ENCODE results near the gene CAPZB. TPM values are rescaled to one million over a fixed set of nuclear protein-coding genes. Genes with fewer than 3 reads are reported as not detected.
A peak's percentile ranks its signal among the peaks of the same experiment; 100 is the strongest.

CAPZB gene
- total RNA-seq, 1 donor from 2014 or later = 334 TPM

- intact Hi-C loops (cut with micrococcal nuclease) = loop anchor here (1.0 to 5.0 kb wide), 2 partner anchors 14 to 63 kb away; no protein-coding TSS in a partner anchor
- H3K27ac Mint-ChIP-seq = no peak overlapping the region
- ATAC-seq (ENCODE audit: low read depth) (no peak), DNase-seq (no peak)
- H3K9me3 Mint-ChIP-seq = no peaks in the 10 kb centered on the region
- no peak overlapping the region for H3K4me3 Mint-ChIP-seq
- TF ChIP-seq, protein P1, sequence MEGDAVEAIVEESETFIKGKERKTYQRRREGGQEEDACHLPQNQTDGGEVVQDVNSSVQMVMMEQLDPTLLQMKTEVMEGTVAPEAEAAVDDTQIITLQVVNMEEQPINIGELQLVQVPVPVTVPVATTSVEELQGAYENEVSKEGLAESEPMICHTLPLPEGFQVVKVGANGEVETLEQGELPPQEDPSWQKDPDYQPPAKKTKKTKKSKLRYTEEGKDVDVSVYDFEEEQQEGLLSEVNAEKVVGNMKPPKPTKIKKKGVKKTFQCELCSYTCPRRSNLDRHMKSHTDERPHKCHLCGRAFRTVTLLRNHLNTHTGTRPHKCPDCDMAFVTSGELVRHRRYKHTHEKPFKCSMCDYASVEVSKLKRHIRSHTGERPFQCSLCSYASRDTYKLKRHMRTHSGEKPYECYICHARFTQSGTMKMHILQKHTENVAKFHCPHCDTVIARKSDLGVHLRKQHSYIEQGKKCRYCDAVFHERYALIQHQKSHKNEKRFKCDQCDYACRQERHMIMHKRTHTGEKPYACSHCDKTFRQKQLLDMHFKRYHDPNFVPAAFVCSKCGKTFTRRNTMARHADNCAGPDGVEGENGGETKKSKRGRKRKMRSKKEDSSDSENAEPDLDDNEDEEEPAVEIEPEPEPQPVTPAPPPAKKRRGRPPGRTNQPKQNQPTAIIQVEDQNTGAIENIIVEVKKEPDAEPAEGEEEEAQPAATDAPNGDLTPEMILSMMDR (IDR thresholded peaks at IDR 0.05) = no peak
- peaks cover 55% of the 10 kb centered on the region for H3K4me1 Mint-ChIP-seq
- H3K36me3 Mint-ChIP-seq (ENCODE audit: low read depth) = peaks cover 55% of the 10 kb centered on the region
- no peaks in the 10 kb centered on the region for H3K27me3 Mint-ChIP-seq
- ChIA-PET POLR2A (interaction anchor here (0.6 kb wide), 1 partner anchor 240 kb away, joined by 3 read pairs; no protein-coding TSS in a partner anchor), CTCF (interaction anchor here (1.2 kb wide), 1 partner anchor 23 kb away, joined by 3 read pairs; no protein-coding TSS in a partner anchor)
Measured at GRCh38 chr1:19413999-19414398, 71.3 kb downstream of the CAPZB start.

GRCh38 chr1:19412654-19413053, 72.7 kb downstream of the CAPZB start:
- intact Hi-C loops (cut with micrococcal nuclease) = loop anchor here (1.0 to 5.0 kb wide), 2 partner anchors 12 to 65 kb away; no protein-coding TSS in a partner anchor
- DNase-seq = no peak
- no peaks in the 10 kb centered on the region for H3K27me3 Mint-ChIP-seq
- ATAC-seq (ENCODE audit: low read depth) = no peak
- peaks cover 48% of the 10 kb centered on the region for H3K36me3 Mint-ChIP-seq (ENCODE audit: low read depth)
- TF ChIP-seq, protein P1 (IDR thresholded peaks at IDR 0.05) = no peak
- peak overlapping the region; percentile 20 for H3K27ac Mint-ChIP-seq
- ChIA-PET CTCF (interaction anchor here (1.2 to 2.0 kb wide), 2 partner anchors 22 to 169 kb away, joined by 3 to 9 read pairs; no protein-coding TSS in a partner anchor), POLR2A (no interaction called here)
- peaks cover 51% of the 10 kb centered on the region for H3K4me1 Mint-ChIP-seq
- no peak overlapping the region for H3K4me3 Mint-ChIP-seq
- no peaks in the 10 kb centered on the region for H3K9me3 Mint-ChIP-seq

DNA sequence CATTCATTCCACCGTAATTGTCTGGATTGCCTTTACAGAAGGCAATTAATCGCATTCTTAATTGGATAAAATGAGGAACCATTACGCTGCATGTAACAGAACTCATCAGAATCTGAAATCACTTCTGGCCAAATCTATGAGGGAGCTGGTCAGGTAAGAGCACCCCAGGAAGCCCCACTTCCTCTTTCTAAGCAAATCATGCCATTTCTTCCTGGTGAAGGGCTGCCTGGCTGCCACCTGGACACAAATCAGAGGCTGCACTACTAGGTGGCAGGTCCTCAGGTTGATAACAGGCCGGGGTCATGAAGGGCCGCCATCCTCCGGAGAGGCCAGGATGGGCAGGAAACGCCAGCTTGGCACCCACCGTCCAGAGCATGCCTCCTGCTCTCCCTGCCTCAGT, 73.7 kb downstream of the CAPZB start:
- intact Hi-C loops (cut with micrococcal nuclease) = loop anchor here (5.0 kb wide), 1 partner anchor 66 kb away; no protein-coding TSS in a partner anchor
- no peaks in the 10 kb centered on the region for H3K27me3 Mint-ChIP-seq
- CTCF ChIA-PET = interaction anchor here (2.0 kb wide), 1 partner anchor 170 kb away, joined by 9 read pairs; no protein-coding TSS in a partner anchor

GRCh38 chr1:19410393-19410792, 74.9 kb downstream of the CAPZB start:
- DNase-seq (no peak), ATAC-seq (ENCODE audit: low read depth) (no peak)
- intact Hi-C loops (cut with micrococcal nuclease) = loop anchor here (5.0 kb wide), 1 partner anchor 67 kb away; no protein-coding TSS in a partner anchor
- ChIA-PET POLR2A (interaction anchor here (1.6 kb wide), 1 partner anchor 75 kb away, joined by 4 read pairs; the partner anchor contains the start of gene CAPZB), CTCF (no interaction called here)
- Mint-ChIP-seq H3K27me3 (no peaks in the 10 kb centered on the region), H3K4me3 (no peak overlapping the region), H3K9me3 (no peaks in the 10 kb centered on the region), H3K36me3 (ENCODE audit: low read depth) (peaks cover 46% of the 10 kb centered on the region), H3K4me1 (peaks cover 55% of the 10 kb centered on the region), H3K27ac (no peak overlapping the region)
- TF ChIP-seq, protein P1 (IDR thresholded peaks at IDR 0.05) = no peak

More for the DNA sequence above, 73.7 kb downstream of the CAPZB start:
- ATAC-seq (ENCODE audit: low read depth) = peak; percentile 75
- DNase-seq = no peak
- POLR2A ChIA-PET = interaction anchor here (0.6 to 1.6 kb wide), 3 partner anchors 65 to 74 kb away, joined by 3 to 5 read pairs (median 4); partner anchors contain the start of gene CAPZB
- TF ChIP-seq, protein P1 (IDR thresholded peaks at IDR 0.05) = no peak
- Mint-ChIP-seq H3K36me3 (ENCODE audit: low read depth) (peaks cover 46% of the 10 kb centered on the region), H3K4me3 (no peak overlapping the region), H3K4me1 (peaks cover 49% of the 10 kb centered on the region), H3K27ac (peak overlapping the region; percentile 70), H3K9me3 (no peaks in the 10 kb centered on the region)

GRCh38 chr1:19409477-19410341, 75.6 kb downstream of the CAPZB start:
- Mint-ChIP-seq H3K27ac (no peak overlapping the region), H3K9me3 (no peaks in the 10 kb centered on the region), H3K4me3 (no peak overlapping the region), H3K27me3 (no peaks in the 10 kb centered on the region), H3K36me3 (ENCODE audit: low read depth) (peaks cover 46% of the 10 kb centered on the region), H3K4me1 (peaks cover 54% of the 10 kb centered on the region)
- DNase-seq = no peak
- intact Hi-C loops (cut with micrococcal nuclease) = loop anchor here (5.0 kb wide), 1 partner anchor 68 kb away; no protein-coding TSS in a partner anchor
- CTCF ChIA-PET = no interaction called here
- POLR2A ChIA-PET = interaction anchor here (0.6 kb wide), 1 partner anchor 63 kb away, joined by 3 read pairs; no protein-coding TSS in a partner anchor
- ATAC-seq (ENCODE audit: low read depth) = no peak
- TF ChIP-seq, protein P1 (IDR thresholded peaks at IDR 0.05) = no peak
